Measurements from ENCODE around the gene GAS2L2.
"Not testable (repeated sequence)": the region's sequence is repeated elsewhere in the genome, so short reads cannot be mapped to it uniquely, and the experiment has no call there.

GAS2L2 gene

DNA sequence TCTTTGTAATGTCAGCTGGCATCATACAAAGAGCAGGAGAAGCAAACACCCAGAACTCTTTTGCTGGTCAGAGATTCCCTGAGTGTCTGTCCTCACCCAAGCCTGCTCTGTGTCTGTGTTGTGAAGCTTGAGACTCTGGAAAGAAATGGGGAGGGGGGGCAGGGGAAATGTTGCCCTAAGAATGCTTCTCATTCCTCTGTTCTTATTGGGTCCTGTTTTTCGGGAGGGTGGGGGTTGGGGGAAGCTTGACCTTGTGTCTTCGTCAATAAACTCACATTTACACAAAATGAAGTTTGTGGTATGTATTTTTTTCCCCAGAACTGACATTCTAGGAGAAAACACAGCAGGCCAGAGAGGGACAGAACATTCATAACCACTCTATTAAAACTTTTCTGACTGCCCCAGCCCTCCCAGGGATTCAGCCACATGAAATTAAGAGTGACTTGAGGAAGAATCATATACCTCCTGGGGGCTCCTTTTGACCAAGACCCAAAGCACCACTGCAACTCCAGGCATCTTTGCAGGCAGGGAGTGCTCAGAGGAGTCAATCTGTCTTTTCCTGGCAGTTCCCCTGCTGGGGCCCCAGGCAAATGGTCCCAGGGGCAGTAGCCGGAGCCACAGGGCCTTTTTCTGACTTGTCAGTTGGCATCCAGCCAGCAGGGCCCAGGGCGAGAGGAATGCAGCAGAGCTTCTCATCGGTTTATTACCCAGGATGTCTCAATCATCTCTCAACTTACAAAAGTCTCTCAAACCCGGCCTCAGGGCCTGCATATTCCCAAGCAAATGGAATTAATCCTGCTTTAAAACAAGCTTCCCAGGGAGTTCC is 26.7 kb downstream of the GAS2L2 start:
- DNase-seq, result no peak

DNA sequence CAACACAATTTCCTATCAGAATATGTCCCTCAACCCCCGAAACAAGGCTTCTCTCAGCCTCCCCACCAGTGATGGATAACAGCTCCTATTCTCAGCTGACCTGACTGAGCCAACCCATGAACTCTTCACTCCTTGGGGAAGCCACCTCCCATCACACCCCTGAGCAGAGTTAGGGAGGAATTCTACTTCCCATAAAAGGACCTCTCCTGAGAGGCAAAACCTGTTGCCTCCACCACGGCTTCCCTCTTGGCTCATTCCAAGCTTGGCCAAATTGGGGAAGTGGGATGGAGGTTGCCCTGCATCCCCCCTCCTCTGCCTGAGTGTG is 27.3 kb downstream of the GAS2L2 start:
- no peak for DNase-seq

DNA sequence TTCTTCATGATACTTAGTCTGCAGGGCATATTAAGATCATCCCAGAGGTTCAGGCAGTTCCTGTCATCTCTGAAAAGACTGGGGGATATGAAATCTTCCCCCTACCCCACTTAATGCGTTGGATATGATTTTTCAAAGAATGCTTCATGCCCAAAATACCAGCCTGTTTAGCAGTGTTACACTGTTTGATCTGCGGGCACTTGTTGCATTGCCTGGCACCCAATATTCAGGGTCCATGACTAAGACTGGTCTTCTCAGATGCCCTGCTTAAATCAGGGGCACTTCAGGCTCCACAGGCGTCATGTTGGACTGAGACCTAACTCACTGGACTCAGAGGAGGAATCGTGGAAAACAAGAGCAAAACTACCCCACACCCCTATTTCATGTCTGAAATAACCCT is 28.0 kb downstream of the GAS2L2 start:
- no peak for DNase-seq

GRCh38 chr17:35723735-35724134 is 29.3 kb downstream of the GAS2L2 start:
- DNase-seq, result no peak

DNA sequence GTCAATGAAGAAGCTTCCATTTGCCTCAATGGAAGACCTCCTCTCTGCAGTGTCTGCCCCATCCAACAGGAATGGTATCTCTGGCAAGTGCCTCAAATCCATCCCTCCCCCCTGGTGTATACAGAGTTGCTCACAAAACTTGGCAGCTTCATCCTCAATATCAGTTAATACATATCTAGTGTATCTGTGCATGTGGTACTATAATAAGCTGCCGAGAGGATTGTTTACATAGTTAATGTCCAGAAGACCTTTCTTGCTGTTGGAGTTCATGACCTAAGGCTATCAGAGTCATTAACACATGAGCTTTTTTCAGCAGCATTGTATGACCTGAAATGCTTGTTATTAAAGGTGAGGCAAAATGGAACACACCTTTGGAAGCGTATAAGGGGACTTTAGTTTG is 35.6 kb downstream of the GAS2L2 start:
- DNase-seq, result no peak

DNA sequence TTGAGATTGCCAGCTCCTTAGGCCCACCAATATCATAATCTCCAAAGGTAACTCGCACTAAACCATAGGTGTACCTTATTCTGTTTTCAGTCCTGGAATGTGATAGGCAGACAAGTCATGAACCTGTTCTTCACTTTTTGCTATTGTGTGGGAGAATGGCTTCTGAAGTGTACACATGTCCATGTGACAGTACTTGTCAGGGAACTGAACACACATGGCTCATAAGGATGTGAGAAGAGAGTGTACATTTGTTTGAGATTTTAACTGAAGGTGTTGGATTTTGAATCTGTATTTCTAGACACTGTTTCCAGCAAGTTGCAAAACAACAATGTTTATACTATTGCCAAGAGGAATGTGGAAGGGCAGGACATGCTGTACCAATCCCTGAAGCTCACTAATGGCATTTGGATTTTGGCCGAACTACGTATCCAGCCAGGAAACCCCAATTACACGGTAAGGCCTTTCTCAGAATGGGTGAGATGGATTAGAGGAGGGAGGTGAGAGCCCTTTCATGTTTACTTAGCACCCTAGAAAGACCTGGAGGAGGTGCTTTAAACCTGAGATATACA is 36.1 kb downstream of the GAS2L2 start:
- no peak for DNase-seq

DNA sequence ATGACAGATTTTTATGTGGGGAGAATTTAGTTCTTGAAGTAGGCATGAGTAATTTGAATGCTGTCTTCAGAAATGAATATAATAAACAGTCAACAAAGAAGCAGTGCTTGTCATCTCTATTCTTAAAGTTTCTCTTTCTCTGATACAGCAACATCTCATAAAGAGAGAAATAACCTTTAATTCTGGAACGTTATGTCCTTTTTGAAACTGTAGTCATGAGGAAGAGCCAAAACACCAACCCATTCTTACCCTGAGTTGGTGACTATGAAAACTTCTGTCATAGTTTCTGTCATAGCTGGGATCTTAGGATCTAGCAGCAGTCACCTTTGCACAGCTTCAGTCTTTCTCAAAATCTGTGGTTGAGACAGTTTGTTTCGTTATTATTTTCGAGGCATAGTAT is 36.9 kb downstream of the GAS2L2 start:
- no peak for DNase-seq

DNA sequence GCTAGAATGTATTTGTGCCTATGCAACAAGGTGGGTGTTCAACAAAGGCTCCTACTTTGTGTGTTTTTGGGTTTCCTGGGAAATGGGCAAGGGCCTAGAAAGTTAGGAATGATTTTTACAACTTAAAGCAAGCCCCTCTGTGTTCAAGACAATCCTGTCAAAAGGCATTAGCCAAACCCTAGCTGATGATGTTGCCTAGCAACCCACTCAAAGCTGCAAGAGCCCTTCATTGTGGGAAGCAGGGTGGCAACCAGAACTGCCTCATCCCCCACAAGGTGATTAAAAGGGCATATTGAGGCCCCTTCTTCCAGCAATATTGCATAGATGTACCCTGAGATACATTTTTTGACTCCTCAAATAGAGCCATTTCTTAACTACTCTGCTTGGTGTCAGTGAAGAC is 37.6 kb downstream of the GAS2L2 start:
- DNase-seq, result no peak

DNA sequence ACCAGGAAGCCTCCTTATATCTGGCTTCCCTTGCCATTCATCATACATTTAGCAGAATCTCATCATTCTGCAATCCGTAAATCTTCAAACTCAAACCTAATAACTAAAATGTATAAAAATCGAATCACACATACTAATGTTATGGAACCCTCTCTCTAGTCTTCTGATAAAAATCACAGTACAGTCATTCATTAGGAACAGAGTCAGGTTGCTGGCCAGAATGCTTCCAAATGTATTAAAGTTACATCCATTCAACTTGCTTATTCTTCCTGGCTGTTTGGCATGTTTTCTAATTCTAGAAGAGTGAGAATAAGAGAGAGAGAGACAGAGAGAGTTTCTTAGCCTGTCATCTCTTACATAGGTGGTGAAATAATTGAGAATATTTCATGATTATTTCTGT is 38.1 kb downstream of the GAS2L2 start:
- DNase-seq, result no peak

DNA sequence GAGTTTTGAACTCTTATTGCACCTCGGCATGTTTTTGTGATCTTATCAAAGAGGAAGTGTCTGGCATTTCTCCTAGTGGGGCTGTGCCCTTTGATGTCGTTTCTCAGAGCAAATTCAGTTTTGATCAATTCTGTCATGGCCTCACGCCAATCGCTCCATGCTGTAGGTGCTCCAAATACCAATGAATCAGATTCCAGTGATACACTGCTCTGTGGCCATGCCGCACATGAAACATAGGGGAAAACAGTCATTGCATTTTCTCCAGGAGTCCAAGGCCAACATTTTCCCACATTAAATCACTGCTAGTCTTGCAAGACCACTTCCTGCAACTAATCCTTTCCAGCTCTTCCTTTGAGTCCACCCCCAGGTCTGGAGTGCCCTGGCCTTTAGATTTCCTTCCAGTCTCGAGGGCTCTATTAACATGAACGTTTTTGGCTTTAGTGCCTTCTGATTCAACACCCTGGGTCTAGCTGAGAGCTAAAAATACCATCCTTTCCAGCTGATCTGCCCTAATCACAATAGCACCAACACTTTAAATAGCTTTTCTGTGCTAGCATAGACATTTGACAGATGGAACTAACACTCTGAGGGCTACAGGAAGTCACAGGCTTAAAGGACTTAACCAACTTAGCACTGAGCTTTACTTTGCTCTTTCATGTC is 39.8 kb downstream of the GAS2L2 start:
- DNase-seq, result no peak

- DNase-seq, result no peak
Measured at GRCh38 chr17:35710950-35711349, 42.1 kb downstream of the GAS2L2 start.

GRCh38 chr17:35709874-35710273 is 43.2 kb downstream of the GAS2L2 start:
- DNase-seq, result no peak

DNA sequence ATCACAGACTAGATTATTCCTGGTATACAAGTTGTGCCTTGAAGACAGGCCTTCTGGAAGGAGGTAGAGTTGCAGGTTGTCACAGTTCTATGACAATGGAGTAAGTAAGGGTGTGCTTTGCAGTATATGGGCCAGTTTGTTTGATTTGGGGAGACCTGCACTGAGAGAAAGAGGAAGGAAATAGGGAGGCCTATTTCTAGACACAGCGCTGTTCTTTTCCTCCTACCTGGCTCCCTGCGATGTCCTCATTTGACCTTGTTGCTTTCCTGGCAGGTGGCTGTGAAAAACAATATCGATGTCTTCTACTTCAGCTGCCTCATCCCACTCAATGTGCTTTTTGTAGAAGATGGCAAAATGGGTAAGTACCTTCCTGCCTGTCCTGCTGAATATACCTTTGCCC is 44.1 kb downstream of the GAS2L2 start:
- DNase-seq, result no peak

DNA sequence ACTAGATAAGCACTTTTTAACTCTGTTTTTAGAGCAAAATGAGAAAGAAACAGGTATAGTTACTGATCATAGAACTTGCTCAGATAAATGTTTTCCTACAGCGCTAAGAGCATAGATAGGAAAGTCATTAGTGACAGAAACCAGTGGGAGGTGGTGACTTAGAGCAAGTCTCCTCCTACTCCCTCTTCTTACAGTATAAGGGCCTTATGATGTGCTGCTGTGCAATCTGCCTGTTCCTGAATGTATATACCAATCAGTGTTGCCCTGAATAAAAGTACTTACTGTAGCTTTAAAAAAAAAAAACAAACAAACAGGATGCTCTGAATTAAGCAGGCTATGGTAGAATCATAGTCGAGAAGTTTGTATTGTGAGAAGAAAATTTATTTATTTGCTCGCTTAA is 44.9 kb downstream of the GAS2L2 start:
- no peak for DNase-seq

- DNase-seq, result no peak
Measured at GRCh38 chr17:35705705-35706104, 47.3 kb downstream of the GAS2L2 start.

DNA sequence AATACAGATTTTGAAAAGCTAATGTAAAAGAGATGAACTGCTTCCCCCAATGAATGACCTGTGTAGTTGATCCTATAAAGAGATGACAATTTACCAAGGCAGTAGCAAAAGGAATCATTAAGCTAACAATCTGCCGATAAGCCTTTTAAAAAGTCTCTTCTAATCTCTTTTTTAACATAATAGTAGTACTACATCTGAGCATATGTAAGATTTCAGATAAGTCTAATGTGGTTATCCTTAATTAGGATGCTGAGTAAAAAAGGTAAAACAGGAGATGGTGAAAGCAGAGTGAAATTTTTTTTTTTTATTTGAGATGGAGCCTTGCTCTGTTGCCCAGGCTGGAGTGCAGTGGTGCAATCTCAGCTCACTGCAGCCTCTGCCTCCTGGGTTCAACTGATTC is 47.8 kb downstream of the GAS2L2 start:
- DNase-seq, result no peak

DNA sequence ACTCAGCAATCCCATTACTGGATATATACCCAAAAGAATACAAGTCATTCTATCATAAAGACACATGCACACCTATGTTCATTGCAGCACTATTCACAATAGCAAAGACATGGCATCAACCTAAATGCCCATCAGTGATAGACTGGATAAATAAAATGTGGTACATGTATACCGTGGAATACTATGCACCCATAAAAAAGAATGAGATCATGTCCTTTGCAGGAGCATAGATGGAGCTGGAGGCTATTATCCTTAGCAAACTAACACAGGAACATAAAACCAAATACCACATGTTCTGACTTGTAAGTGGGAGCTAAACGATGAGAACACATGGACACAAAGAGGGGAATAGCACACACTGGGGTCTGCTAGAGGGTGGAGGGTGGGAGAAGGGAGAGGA is 49.7 kb downstream of the GAS2L2 start:
- DNase-seq, result not testable (repeated sequence)

DNA sequence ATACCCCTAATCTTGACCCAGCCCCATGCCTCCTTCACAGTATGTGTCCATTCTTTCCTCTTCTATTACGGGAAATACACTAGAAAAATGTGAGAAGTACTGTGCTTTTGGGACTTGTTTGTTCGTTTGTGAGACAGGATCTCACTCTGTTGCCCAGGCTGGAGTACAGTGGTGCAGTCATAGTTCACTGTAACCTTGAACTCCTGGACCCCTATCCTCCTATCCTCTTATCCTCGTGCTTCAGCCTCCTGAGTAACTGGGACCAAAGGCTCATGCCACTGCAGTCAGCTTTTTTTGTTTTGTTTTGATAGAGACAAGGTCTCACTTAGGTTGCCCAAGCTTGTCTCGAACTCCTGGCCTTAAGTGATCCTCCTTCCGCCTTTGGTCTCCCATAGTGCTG is 51.5 kb downstream of the GAS2L2 start:
- DNase-seq, result no peak

- DNase-seq, result no peak
Measured at GRCh38 chr17:35700150-35700549, 52.9 kb downstream of the GAS2L2 start.

- no peak for DNase-seq
Measured at GRCh38 chr17:35698800-35699199, 54.2 kb downstream of the GAS2L2 start.

DNA sequence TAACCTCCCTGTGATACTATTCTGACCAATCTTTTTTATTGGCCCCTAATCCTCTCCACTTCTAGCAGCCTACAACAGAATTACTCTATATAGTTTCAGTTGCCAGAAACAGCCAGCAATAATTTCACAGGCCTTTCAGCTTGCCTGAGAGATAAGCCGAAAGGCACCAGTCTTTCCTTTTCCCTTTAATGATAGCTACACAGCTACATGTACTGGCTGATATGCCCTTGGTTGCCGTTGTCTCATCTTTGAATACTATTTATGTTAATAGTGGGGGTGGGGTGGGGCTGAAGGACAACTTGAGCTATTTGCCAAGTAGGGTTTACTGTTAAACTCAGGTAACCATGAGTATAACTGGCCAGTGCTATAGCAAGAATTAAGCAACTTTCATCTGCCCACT is 57.4 kb downstream of the GAS2L2 start:
- no peak for DNase-seq

GRCh38 chr17:35694906-35695305 is 58.1 kb downstream of the GAS2L2 start:
- no peak for DNase-seq

Data from NCI-H526 treated with DMSO at 0.1 percent for 48 hours (cell line).